Colonic mucosa (tissue), 4 donors: ENCODE data around the gene CFAP299. TPM values are rescaled to one million over a fixed set of nuclear protein-coding genes. Genes with fewer than 3 reads are reported as not detected.

Source experiments
- DNase-seq: peaks from one replicate; pipeline ENCODE4 v3.0.0-alpha.2; 2020
- H3K27ac ChIP-seq: fragments of 200-600 bp; one replicate; pipeline ENCODE4 v1.8.0; 2021
- H3K27me3 ChIP-seq: fragments of 200-600 bp; one replicate; pipeline ENCODE4 v1.8.0; 2021
- H3K36me3 ChIP-seq: fragments of 200-600 bp; one replicate; pipeline ENCODE4 v1.8.0; 2021
- H3K4me1 ChIP-seq: fragments of 200-600 bp; one replicate; pipeline ENCODE4 v1.8.0; 2021; ENCODE audit warnings: mild to moderate bottlenecking
- H3K4me3 ChIP-seq: fragments of 200-600 bp; one replicate; pipeline ENCODE4 v1.8.0; 2021
- H3K9ac ChIP-seq, 2 donors: one replicate each; pipeline ENCODE4 v1.7.0; 2013; ENCODE audit warnings: control low read depth in 2 of 2, low read depth in 2 of 2, low read length in 2 of 2
- H3K9me3 ChIP-seq: fragments of 200-600 bp; one replicate; pipeline ENCODE4 v1.8.0; 2021
- intact Hi-C: fragments of 100-400 bp; cut with DNase I; formaldehyde crosslinking; loops from one replicate; pipeline ENCODE4 v1.14.1; 2022
- total RNA-seq, 2 donors: library from RNA; stranded (reverse); fragmentation: NEBNext Ultra II Directional in 1 of 2; extraction: Animal tissue kit (Norgen Biotek cat#: 25700) in 1 of 2; gene quantifications; one replicate each; pipeline ENCODE4 v1.2.1, GENCODE V29; 2021
- TF ChIP-seq, protein P1 (sequence below): fragments of 200-600 bp; IDR thresholded peaks from one replicate; pipeline ENCODE4 v1.8.0; 2022; ENCODE audit warnings: antibody characterized with exemption, mild to moderate bottlenecking
- donor health status: healthy.
- donor health status: DM: no; HTN: no; CAD: no.
- donor health status: DM: no; HTN: no; CAD: no.

CFAP299 gene
- total RNA-seq, 2 donors from 2014 or later, result not detected

DNA sequence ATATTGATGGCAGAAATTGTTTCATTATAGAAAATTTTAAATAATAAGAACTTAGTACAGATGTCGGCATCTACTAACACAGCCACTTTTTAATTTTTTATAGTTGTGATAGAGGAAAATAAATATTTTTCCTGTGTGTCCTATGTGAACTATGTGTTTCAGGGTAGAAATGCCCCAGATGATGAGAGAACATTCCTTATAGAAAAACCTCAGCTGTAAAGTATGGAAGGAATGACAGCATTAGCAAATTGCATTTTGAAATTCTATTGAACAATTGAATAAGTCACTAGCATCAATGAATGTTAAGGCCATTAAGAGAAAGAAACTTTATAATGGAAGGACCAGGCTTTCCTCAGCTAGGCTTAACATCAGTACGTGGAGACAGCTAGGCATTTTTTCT is 149.2 kb downstream of the CFAP299 start:
- Histone ChIP-seq H3K27ac (no peak overlapping the region), H3K9me3 (no peaks in the 10 kb centered on the region), H3K4me1 (no peaks in the 10 kb centered on the region), H3K36me3 (no peaks in the 10 kb centered on the region), H3K4me3 (no peak overlapping the region), H3K9ac (no peak overlapping the region), H3K27me3 (no peaks in the 10 kb centered on the region)
- intact Hi-C loops, result no loop called here
- TF ChIP-seq, protein P1, sequence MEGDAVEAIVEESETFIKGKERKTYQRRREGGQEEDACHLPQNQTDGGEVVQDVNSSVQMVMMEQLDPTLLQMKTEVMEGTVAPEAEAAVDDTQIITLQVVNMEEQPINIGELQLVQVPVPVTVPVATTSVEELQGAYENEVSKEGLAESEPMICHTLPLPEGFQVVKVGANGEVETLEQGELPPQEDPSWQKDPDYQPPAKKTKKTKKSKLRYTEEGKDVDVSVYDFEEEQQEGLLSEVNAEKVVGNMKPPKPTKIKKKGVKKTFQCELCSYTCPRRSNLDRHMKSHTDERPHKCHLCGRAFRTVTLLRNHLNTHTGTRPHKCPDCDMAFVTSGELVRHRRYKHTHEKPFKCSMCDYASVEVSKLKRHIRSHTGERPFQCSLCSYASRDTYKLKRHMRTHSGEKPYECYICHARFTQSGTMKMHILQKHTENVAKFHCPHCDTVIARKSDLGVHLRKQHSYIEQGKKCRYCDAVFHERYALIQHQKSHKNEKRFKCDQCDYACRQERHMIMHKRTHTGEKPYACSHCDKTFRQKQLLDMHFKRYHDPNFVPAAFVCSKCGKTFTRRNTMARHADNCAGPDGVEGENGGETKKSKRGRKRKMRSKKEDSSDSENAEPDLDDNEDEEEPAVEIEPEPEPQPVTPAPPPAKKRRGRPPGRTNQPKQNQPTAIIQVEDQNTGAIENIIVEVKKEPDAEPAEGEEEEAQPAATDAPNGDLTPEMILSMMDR, result no peak
- no peak for DNase-seq

DNA sequence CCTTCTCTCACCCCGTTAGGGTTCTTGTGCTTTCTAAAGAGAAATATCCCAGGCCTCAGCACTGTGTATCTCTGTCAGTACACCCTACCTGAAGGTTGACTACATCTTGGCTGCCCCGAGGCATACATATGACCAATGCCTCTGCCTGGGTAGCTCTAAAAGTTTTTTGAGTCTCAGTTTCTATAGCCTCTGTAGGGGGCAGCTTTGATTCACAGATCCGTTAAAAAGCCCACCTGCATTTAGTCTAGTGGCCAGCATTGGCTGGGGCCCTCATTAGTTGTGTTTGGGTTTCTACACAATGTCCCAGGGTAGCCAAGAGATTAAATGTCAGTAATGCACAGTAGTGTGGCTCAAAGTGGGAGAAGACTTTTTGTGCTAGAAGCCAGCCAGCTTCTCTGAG is 151.1 kb downstream of the CFAP299 start:
- no peaks in the 10 kb centered on the region for H3K4me1 ChIP-seq
- no peak for DNase-seq
- TF ChIP-seq, protein P1, result no peak
- no peak overlapping the region for H3K4me3 ChIP-seq
- no peak overlapping the region for H3K9ac ChIP-seq
- intact Hi-C loops, result no loop called here
- no peaks in the 10 kb centered on the region for H3K36me3 ChIP-seq
- no peaks in the 10 kb centered on the region for H3K27me3 ChIP-seq
- H3K9me3 ChIP-seq, result no peaks in the 10 kb centered on the region
- no peak overlapping the region for H3K27ac ChIP-seq

DNA sequence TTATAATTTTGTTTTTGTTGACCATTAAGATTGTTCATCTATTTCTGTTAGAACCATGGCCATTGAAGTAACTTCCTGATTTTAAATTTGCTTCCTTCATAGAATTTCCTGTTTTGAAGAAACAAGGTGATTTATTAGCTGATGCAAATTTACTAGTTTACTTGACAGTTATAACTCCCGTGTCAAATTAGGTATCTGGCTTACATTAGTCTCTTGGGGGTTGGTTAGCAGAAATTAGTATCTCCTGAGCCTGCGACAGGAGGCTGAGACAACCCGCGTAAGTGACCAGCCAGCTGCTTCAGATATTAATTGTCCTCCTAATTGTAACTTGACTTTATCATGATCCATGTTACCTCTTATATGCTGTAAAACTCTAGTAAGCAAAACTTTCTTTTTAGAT is 154.3 kb downstream of the CFAP299 start:
- Histone ChIP-seq H3K9me3 (no peaks in the 10 kb centered on the region), H3K4me3 (no peak overlapping the region), H3K9ac (no peak overlapping the region), H3K27ac (no peak overlapping the region), H3K27me3 (no peaks in the 10 kb centered on the region), H3K36me3 (no peaks in the 10 kb centered on the region), H3K4me1 (no peaks in the 10 kb centered on the region)
- TF ChIP-seq, protein P1, result no peak
- intact Hi-C loops, result no loop called here
- DNase-seq, result no peak

DNA sequence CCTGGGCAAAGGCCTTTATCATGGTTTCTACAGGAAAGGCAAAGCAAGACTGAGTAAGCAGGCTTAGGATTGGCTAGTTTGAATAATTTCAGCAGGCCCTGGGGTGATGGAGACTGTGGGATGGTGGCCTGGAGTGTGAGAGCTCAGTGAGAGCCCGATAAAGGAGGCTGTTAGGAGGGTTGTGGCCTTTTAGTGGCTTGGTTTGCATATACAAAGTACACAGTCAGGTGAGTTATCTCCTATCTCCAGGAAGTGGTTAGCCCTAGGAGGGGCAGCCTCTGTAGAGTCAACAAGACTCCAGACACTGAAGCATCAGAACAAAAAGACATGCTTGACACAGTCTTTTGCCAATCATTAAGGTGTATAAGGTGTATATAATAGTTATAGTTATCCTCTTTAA is 157.2 kb downstream of the CFAP299 start:
- H3K27ac ChIP-seq, result no peak overlapping the region
- H3K4me1 ChIP-seq, result no peaks in the 10 kb centered on the region
- TF ChIP-seq, protein P1, result no peak
- no peaks in the 10 kb centered on the region for H3K9me3 ChIP-seq
- H3K36me3 ChIP-seq, result no peaks in the 10 kb centered on the region
- no peaks in the 10 kb centered on the region for H3K27me3 ChIP-seq
- H3K4me3 ChIP-seq, result no peak overlapping the region
- H3K9ac ChIP-seq, result no peak overlapping the region
- intact Hi-C loops, result no loop called here
- peak; percentile 54 for DNase-seq

DNA sequence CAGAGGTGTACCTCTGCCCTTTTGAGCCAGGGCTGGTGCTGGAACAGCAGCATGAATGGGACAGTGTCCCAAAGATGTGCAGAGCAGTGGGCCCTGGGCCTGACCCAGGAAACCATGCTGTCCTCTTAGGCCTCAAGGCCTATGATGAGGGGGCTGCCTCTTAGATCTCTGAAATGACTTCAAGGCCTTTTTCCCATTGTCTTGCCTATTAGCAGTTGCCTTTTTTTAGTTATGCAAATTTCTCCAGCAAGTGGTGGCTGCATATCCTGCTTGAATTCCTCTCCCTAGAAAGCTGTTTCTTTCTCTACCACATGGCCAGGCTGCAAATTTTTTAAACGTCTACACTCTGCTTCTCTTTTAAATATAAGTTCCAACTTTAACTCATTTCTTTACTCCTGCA is 160.3 kb downstream of the CFAP299 start:
- Histone ChIP-seq H3K9me3 (no peaks in the 10 kb centered on the region), H3K27ac (no peak overlapping the region), H3K4me3 (no peak overlapping the region), H3K4me1 (no peaks in the 10 kb centered on the region), H3K9ac (no peak overlapping the region), H3K27me3 (no peaks in the 10 kb centered on the region), H3K36me3 (no peaks in the 10 kb centered on the region)
- DNase-seq, result no peak
- intact Hi-C loops, result no loop called here
- TF ChIP-seq, protein P1, result no peak

DNA sequence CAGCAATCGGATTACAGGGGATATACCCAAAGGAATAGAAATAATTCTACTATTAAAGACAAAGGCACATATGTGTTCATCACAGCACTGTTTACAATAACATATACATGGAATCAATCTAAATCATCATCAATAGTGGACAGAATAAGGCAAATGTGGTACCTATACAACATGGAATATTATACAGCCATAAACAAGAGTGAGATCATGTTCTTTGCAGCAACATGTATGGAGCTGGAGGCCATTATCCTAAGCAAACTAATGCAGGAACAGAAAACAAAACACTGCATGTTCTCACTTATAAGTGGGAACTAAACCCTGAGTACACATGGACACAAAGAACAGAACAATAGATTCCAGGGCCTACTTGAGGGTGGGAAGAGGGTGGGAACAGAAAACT is 163.2 kb downstream of the CFAP299 start:
- H3K9me3 ChIP-seq, result no peaks in the 10 kb centered on the region
- intact Hi-C loops, result no loop called here
- TF ChIP-seq, protein P1, result no peak

More for the DNA sequence above, 163.2 kb downstream of the CFAP299 start:
- H3K4me1 ChIP-seq, result no peaks in the 10 kb centered on the region
- H3K9ac ChIP-seq, result no peak overlapping the region
- H3K36me3 ChIP-seq, result no peaks in the 10 kb centered on the region
- H3K4me3 ChIP-seq, result no peak overlapping the region
- no peak overlapping the region for H3K27ac ChIP-seq
- no peaks in the 10 kb centered on the region for H3K27me3 ChIP-seq
- DNase-seq, result no peak
